B cell (primary cell): ENCODE results near the gene TMEM139. TPM values are rescaled to one million over a fixed set of nuclear protein-coding genes. Genes with fewer than 3 reads are reported as not detected.
A peak's percentile ranks its signal among the peaks of the same experiment; 100 is the strongest.

Experiments used
- ATAC-seq: fragments of 200-7000 bp; cut with Tn5 transposase; one replicate; pipeline ENCODE4 v1.10.0; 2021; ENCODE audit warnings: low read depth, mild to moderate bottlenecking, moderate number of reproducible peaks, moderate library complexity
- CTCF ChIA-PET: fragments of 350-600 bp; sonication (Branson Sonifier 250); formaldehyde crosslinking; loops from one replicate; lab custom pipeline; 2021; ENCODE audit warnings: antibody characterized with exemption, inconsistent platforms; lab: Charles Lee
- POLR2A ChIA-PET: fragments of 350-600 bp; sonication (Branson Sonifier 250); formaldehyde crosslinking; loops from one replicate; lab custom pipeline; 2021; ENCODE audit warnings: antibody characterized with exemption; lab: Charles Lee
- DNase-seq: peaks from one replicate; pipeline ENCODE4 v3.0.0; 2013
- H2AFZ ChIP-seq: 2 replicates; pipeline ENCODE4 v1.6.1; 2012; ENCODE audit warnings: mild to moderate bottlenecking, low read depth, low read length; ENCODE audit not compliant: insufficient read depth, poor library complexity, severe bottlenecking
- H3K27ac ChIP-seq, 2 donors: 1 replicate in 1 of 2; 2 replicates in 1 of 2; pipeline ENCODE4 v1.5.1; 2012 to 2013; ENCODE audit warnings: low read length in 2 of 2, mild to moderate bottlenecking in 2 of 2, moderate library complexity in 1 of 2
- H3K27me3 ChIP-seq, 4 experiments: fragments of 200-600 bp in 1 of 4; sonication (generic) in 1 of 4; replicated peaks in 1 of 4; 1 replicate in 2 of 4; 2 replicates in 2 of 4; pipeline versions ENCODE4 v1.6.1 to v1.7.0; 2013 to 2016; ENCODE audit warnings: low read length in 3 of 4, mild to moderate bottlenecking in 2 of 4, mixed read lengths in 1 of 4, moderate library complexity in 1 of 4; ENCODE audit not compliant: insufficient read depth in 4 of 4, control insufficient read depth in 3 of 4; ENCODE audit errors: control extremely low read depth in 1 of 4
- H3K36me3 ChIP-seq, 2 experiments: replicated peaks in 1 of 2; 1 replicate in 1 of 2; 2 replicates in 1 of 2; pipeline versions ENCODE4 v1.6.1 to v1.7.1; 2013; ENCODE audit warnings: low read length in 1 of 2; ENCODE audit not compliant: insufficient read depth in 2 of 2, control insufficient read depth in 1 of 2; ENCODE audit errors: control extremely low read depth in 1 of 2, extremely low read depth in 1 of 2
- H3K4me1 ChIP-seq, 2 donors: fragments of 200-600 bp in 1 of 2; sonication (generic) in 1 of 2; 1 replicate in 1 of 2; 2 replicates in 1 of 2; pipeline versions ENCODE4 v1.5.1 to v1.6.1; 2013 to 2017; ENCODE audit warnings: low read length in 2 of 2; ENCODE audit not compliant: control insufficient read depth in 2 of 2, insufficient read depth in 2 of 2
- H3K4me2 ChIP-seq: replicated peaks from 2 replicates; pipeline ENCODE3; 2012; ENCODE audit warnings: mild to moderate bottlenecking, low read depth, low read length; ENCODE audit not compliant: poor library complexity, severe bottlenecking
- H3K4me3 ChIP-seq, 5 experiments: fragments of 200-600 bp in 1 of 5; sonication (generic) in 1 of 5; 1 replicate in 3 of 5; 2 replicates in 2 of 5; pipeline versions ENCODE4 v1.5.1 to v1.7.0; 2011 to 2016; ENCODE audit warnings: low read length in 4 of 5, mild to moderate bottlenecking in 4 of 5, low read depth in 2 of 5, control low read depth in 1 of 5, moderate library complexity in 1 of 5; ENCODE audit not compliant: insufficient read depth in 1 of 5; ENCODE audit errors: control extremely low read depth in 1 of 5, extremely low read depth in 1 of 5
- H3K79me2 ChIP-seq: fragments of 200-600 bp; sonication (generic); one replicate; pipeline ENCODE4 v1.6.0; 2016; ENCODE audit warnings: low read length; ENCODE audit not compliant: control insufficient read depth, insufficient read depth
- H3K9ac ChIP-seq: fragments of 200-600 bp; sonication (generic); 2 replicates; pipeline ENCODE4 v1.6.1; 2017; ENCODE audit warnings: mild to moderate bottlenecking, low read length, moderate library complexity
- H3K9me3 ChIP-seq, 3 donors: one replicate each; pipeline versions ENCODE4 v1.6.1 to v1.7.1; 2013; ENCODE audit warnings: low read length in 2 of 3; ENCODE audit not compliant: control insufficient read depth in 2 of 3, insufficient read depth in 1 of 3; ENCODE audit errors: control extremely low read depth in 1 of 3
- H4K20me1 ChIP-seq: 2 replicates; pipeline ENCODE4 v1.6.0; 2012; ENCODE audit warnings: mild to moderate bottlenecking, low read length; ENCODE audit not compliant: insufficient read depth, control insufficient read depth, poor library complexity, severe bottlenecking
- H3K27ac Mint-ChIP-seq: one replicate; pipeline ENCODE4 v1.8.0; 2021; ENCODE audit warnings: mixed read lengths
- H3K27me3 Mint-ChIP-seq: one replicate; pipeline ENCODE4 v1.8.0; 2021; ENCODE audit warnings: mixed read lengths
- H3K4me1 Mint-ChIP-seq: one replicate; pipeline ENCODE4 v1.8.0; 2021; ENCODE audit warnings: mixed read lengths
- H3K4me3 Mint-ChIP-seq: one replicate; pipeline ENCODE4 v1.8.0; 2021; ENCODE audit warnings: mixed read lengths
- H3K9me3 Mint-ChIP-seq: one replicate; pipeline ENCODE4 v1.8.0; 2022; ENCODE audit warnings: mixed read lengths; ENCODE audit not compliant: insufficient read depth
- EZH2 ChIP-seq: IDR thresholded peaks from 2 replicates; pipeline ENCODE4 v1.6.1; 2012; ENCODE audit warnings: borderline replicate concordance, low read depth, mild to moderate bottlenecking, moderate library complexity, low read length; ENCODE audit not compliant: insufficient read depth, poor library complexity, severe bottlenecking
- WGBS: methylation state at CpG from one replicate; pipeline ENCODE4 v1.1.5; 2013; ENCODE audit warnings: missing lambda C conversion rate; ENCODE audit not compliant: insufficient coverage; 5-methylcytosine and 5-hydroxymethylcytosine counted together
- intact Hi-C: fragments of 100-400 bp; cut with micrococcal nuclease; formaldehyde crosslinking; loops from one replicate; pipeline ENCODE4 v1.10.0; 2022
- polyA plus RNA-seq: library from polyadenylated mRNA; depleted of rRNA; stranded (reverse); fragments of >200 nt; gene quantifications from 2 replicates; pipeline ENCODE4 v1.2.3, GENCODE V29; 2012
- total RNA-seq, 2 donors: library from RNA; stranded (reverse); fragments of 120-200 nt in 1 of 2; gene quantifications; 1 replicate in 1 of 2; 2 replicates in 1 of 2; pipeline versions ENCODE4 v1.2.3 to v1.2.4, GENCODE V29; 2013 to 2022
- TF ChIP-seq, protein P1 (sequence below): fragments of 200-600 bp; IDR thresholded peaks from one replicate; pipeline ENCODE4 v1.8.0; 2022; ENCODE audit warnings: antibody characterized with exemption, mild to moderate bottlenecking

The TMEM139 gene
- total and polyA plus RNA-seq, 2 donors (not counting 1 experiment from before 2014, with no cell fraction given) = 0.12 TPM; not detected in 1

DNA sequence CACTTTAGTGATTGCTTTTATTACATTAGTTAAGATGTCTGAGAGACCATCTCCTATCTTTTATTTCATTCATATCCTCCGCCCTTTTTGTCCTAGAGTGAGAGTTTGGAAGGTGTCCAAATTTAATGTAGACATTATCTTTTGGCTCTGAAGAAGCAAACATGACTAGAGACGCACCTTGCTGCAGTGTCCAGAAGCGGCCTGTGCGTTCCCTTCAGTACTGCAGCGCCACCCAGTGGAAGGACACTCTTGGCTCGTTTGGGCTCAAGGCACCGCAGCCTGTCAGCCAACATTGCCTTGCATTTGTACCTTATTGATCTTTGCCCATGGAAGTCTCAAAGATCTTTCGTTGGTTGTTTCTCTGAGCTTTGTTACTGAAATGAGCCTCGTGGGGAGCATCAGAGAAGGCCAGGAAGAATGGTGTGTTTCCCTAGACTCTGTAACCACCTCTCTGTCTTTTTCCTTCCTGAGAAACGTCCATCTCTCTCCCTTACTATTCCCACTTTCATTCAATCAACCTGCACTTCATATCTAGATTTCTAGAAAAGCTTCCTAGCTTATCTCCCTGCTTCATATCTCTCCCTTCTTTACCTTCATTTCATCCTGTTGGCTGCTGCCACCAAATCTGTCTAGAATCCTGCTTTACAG lies 20.8 kb downstream of the TMEM139 start:
- Histone ChIP-seq H3K4me1 (peaks cover 4% of the 10 kb centered on the region in 2 donors), H3K36me3 (peaks cover 12 to 75% of the 10 kb centered on the region in 2 experiments), H3K9me3 (peaks cover 0 to 3% (median 0%) of the 10 kb centered on the region in 3 donors), H4K20me1 (peaks cover 17% of the 10 kb centered on the region), H2AFZ (no peak overlapping the region), H3K4me3 (no peak overlapping the region), H3K27ac (no peak overlapping the region), H3K4me2 (no peak overlapping the region), H3K27me3 (no peaks in the 10 kb centered on the region), H3K79me2 (peaks cover 6% of the 10 kb centered on the region), H3K9ac (no peak overlapping the region)
- no peaks in the 10 kb centered on the region for H3K27me3 Mint-ChIP-seq
- intact Hi-C loops = loop anchor here (1.0 kb wide), 1 partner anchor 65 kb away; no protein-coding TSS in a partner anchor
- POLR2A ChIA-PET = no interaction called here
- H3K4me3 Mint-ChIP-seq = no peak overlapping the region
- H3K27ac Mint-ChIP-seq = no peak overlapping the region
- DNase-seq (peak; percentile 57), ATAC-seq (peak; percentile 61)
- no peak for TF ChIP-seq EZH2
- TF ChIP-seq, protein P1, sequence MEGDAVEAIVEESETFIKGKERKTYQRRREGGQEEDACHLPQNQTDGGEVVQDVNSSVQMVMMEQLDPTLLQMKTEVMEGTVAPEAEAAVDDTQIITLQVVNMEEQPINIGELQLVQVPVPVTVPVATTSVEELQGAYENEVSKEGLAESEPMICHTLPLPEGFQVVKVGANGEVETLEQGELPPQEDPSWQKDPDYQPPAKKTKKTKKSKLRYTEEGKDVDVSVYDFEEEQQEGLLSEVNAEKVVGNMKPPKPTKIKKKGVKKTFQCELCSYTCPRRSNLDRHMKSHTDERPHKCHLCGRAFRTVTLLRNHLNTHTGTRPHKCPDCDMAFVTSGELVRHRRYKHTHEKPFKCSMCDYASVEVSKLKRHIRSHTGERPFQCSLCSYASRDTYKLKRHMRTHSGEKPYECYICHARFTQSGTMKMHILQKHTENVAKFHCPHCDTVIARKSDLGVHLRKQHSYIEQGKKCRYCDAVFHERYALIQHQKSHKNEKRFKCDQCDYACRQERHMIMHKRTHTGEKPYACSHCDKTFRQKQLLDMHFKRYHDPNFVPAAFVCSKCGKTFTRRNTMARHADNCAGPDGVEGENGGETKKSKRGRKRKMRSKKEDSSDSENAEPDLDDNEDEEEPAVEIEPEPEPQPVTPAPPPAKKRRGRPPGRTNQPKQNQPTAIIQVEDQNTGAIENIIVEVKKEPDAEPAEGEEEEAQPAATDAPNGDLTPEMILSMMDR = peak; percentile 69
- WGBS = 86% methylated on average over 8 of the region's 10 CpGs
- CTCF ChIA-PET = interaction anchor here (0.7 to 3.8 kb wide), 10 partner anchors 9 to 111 kb away, joined by 3 to 36 read pairs (median 4); partner anchors contain the start of gene CASP2
- peaks cover 11% of the 10 kb centered on the region for H3K4me1 Mint-ChIP-seq
- H3K9me3 Mint-ChIP-seq = no peaks in the 10 kb centered on the region

DNA sequence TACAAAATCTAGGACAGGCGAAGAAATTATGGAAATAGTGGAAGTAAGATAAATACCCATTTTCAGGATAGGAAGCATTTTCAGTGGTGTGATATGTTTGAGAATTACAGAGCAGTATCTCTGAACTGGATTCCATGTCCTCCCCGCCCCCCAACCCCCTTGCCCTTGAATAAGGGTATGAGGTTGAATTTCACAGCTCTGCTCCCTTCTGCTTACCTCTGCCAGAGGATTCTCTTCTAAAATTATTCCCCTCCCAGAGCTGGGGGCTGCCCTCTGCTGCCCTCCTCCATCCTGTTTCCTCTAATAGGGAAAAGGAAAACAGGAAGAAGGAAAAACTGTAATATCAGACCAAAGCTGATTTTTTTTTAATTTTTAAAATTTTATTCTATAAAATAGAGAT lies 23.9 kb downstream of the TMEM139 start:
- no peak overlapping the region for H3K4me3 Mint-ChIP-seq
- H3K9me3 ChIP-seq = peaks cover 0 to 3% (median 0%) of the 10 kb centered on the region in 3 donors
- H3K4me1 ChIP-seq = peaks cover 4 to 5% of the 10 kb centered on the region in 2 donors
- ATAC-seq (no peak), DNase-seq (no peak)
- H3K27ac ChIP-seq = no peak overlapping the region
- no CpG with 5 or more reads among the region's 2 CpGs for WGBS
- intact Hi-C loops = no loop called here
- no peak overlapping the region for H3K4me3 ChIP-seq
- H4K20me1 ChIP-seq = peaks cover 12% of the 10 kb centered on the region
- no peak overlapping the region for H2AFZ ChIP-seq
- ChIA-PET POLR2A (no interaction called here), CTCF (interaction anchor here (1.4 to 3.3 kb wide), 3 partner anchors 9 to 107 kb away, joined by 5 to 20 read pairs (median 11); no protein-coding TSS in a partner anchor)
- H3K9me3 Mint-ChIP-seq = no peaks in the 10 kb centered on the region
- peaks cover 4% of the 10 kb centered on the region for H3K79me2 ChIP-seq
- no peak overlapping the region for H3K27ac Mint-ChIP-seq
- TF ChIP-seq, protein P1 = no peak
- TF ChIP-seq EZH2 = no peak
- H3K9ac ChIP-seq = no peak overlapping the region
- H3K4me1 Mint-ChIP-seq = peaks cover 9% of the 10 kb centered on the region
- no peaks in the 10 kb centered on the region for H3K27me3 ChIP-seq
- no peaks in the 10 kb centered on the region for H3K27me3 Mint-ChIP-seq
- peaks cover 12 to 45% of the 10 kb centered on the region in 2 experiments for H3K36me3 ChIP-seq
- H3K4me2 ChIP-seq = no peak overlapping the region
